Inferior parietal cortex (tissue), 1 donor: ENCODE measurements around the gene SLC26A1.
"Not testable (repeated sequence)": the region's sequence is repeated elsewhere in the genome, so short reads cannot be mapped to it uniquely, and the experiment has no call there.

Experiments used
- DNase-seq: peaks from one replicate; pipeline ENCODE4 v3.0.0-alpha.2; 2016; ENCODE audit errors: extremely low spot score

Gene SLC26A1

GRCh38 chr4:985123-985830 lies 7.9 kb downstream of the SLC26A1 start:
- no peak for DNase-seq

GRCh38 chr4:984336-985054 lies 8.7 kb downstream of the SLC26A1 start:
- DNase-seq = no peak

DNA sequence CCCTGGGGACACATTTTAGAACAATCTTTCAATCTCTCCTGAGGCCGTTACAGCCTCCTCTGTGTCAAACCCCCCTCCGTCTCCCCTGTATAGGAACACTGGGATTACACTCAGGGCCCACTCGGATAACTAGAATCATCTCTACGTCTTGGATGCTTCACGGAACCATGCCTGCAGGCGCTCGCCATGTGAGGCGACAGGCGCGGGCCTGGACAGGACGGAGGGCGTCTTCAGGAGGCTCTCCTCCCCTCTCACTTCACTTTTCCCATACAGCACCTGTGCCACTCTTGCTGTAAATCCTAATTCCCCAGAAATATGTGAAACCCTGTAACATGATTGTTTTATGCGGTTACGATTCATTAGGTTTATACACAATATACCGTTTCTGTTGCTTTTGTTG lies 10.4 kb downstream of the SLC26A1 start:
- no peak for DNase-seq

DNA sequence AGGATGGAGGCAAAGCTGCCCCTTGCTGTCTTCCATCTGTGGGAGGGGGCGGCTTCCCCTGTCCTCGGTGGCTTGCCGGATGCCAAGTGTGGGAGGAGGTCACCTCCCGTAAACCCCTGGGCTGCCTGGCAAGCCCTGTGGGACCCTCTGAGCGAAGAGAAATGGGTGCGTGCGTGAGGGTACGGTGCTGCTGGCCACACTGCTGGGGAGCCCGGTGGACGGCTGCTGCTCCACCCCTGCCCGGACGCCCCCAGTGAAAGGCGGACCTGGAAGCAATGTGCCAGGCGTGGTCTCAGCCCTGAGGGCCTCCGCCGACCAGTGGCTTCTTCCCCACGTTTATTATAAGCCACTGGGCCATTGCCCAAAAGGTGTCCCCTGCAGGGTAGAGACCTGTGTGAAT lies 10.9 kb downstream of the SLC26A1 start:
- no peak for DNase-seq

DNA sequence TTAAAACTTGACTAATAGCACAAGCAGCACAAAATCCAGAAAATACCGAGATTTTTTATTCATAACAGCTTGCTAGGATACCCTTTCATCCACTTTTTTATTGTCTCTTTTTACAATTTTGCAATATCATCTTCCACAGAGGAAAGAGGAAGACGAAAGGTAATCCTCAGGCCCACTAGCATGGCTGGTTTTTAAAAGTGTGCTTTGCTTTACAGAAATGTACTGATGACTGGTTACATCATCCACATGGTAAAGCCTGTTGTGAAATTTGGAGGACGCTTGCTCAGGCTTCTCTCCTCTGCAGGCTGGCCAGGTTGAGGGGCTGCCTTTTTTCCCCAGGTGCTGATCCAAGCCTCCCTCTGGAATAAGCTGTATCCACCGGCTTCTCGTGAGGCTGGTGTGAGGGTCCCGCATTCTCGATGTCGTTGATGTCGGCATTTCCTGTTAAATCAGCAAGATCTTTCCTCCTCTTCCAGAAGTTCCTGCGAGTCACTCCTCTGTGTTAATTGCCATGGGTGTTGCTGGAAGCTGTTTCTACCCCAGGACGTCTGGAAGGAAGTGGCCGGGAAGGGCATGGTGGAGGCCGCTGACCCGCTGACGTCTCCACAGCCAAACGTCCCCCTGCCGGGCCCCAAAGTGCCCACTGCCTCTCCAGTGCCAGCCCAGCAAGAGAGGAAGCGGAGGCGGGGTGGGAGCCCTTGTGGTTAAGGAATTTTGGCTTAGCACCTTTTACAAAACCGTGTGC lies 14.1 kb downstream of the SLC26A1 start:
- DNase-seq = no peak

DNA sequence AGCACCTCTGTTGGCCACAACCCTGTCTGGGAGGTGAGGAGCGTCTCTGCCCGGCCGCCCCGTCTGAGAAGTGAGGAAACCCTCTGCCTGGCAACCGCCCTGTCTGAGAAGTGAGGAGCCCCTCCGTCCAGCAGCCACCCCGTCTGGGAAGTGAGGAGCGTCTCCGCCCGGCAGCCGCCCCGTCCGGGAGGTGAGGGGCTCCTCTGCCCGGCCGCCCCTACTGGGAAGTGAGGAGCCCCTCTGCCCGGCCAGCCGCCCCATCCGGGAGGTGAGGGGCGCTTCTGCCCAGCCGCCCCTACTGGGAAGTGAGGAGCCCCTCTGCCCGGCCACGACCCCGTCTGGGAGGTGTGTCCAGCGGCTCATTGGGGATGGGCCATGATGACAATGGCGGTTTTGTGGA lies 17.2 kb downstream of the SLC26A1 start:
- not testable (repeated sequence) for DNase-seq

- DNase-seq = no peak
These were observed 18.5 kb downstream of the SLC26A1 start for GRCh38 chr4:974668-975067.

GRCh38 chr4:973431-974397 lies 19.5 kb downstream of the SLC26A1 start, which contains the start of gene DGKQ:
DGKQ (minus strand) TSS chr4:973569; CDS start chr4:973482, 87 bp downstream.
- DNase-seq = peak; percentile 77

GRCh38 chr4:972651-973424 lies 20.4 kb downstream of the SLC26A1 start:
- DNase-seq = no peak

DNA sequence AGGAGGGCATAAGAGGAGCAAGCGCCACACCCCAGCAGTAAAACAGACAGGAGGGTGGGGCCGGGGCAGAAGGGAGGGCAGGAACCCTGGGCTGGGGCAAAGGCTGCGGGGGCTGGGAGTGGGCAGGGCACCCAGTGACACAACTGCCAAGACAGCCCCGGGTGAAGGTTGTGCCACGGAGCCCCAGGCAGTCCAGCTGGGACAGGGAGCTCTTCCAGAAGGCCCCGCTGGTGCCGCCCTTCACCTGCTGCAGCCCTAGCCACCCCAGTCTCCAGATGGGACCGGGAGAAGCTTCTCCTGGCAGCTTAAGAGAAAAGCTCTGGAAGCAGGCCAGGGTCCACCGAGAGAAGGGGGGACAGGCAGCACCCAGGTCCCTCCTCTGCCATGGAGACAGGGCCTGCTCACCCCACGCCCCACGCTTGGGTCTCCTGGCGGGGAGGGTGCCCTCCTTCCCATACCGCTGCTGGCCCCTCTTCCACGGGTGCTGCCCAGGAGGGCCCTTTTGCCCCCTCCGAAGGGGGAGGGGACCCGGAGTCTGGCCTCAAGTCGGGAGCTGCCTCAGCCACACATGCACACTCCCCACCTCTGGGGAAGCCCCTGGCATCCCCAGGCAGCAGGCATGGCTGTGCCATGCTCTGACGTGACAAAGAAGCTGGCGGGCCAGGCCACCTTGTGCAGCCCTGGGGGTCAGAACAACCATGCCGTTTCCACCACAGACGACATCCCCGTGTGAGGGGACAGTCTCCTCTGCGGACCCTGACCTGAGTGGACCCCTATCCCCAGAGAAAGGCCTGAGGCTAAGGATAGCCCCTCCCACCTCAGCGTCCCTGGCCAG lies 21.3 kb downstream of the SLC26A1 start:
- no peak for DNase-seq

- no peak for DNase-seq
These were observed 22.2 kb downstream of the SLC26A1 start for GRCh38 chr4:970854-971520.

DNA sequence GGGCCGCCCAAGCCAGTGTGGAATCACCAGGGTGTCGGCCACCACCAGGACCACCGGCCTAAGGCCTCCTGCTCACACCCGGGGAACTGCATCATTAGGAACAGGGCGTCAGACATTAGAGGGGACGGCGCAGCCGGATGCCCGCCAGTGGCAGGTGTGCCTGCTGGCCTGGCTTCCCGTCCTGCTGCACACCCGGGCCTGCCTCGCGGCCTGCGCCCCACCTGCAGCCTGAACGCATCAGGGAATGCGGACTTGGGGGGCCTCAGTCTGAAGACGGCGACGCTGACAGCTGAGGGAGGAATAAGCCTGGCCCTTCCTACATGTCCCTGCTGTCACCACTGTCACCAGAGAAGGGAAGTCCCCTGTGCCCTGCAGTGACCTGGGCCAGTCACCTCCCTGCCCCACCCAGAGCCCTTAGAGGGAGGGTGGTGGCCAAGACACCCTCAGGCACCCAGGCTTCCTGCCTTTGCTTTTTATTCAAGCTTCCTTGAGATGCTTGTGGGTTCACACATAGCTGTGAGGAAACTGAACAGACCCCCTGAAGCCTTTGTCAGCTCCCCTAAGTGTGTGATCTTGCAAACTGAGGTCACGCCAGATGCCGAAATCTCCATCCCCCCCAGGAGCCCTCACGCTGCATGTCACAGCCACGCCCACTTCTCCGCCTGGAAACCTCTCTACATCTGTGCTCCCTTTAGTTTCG lies 23.0 kb downstream of the SLC26A1 start:
- no peak for DNase-seq

GRCh38 chr4:968621-969394 lies 24.4 kb downstream of the SLC26A1 start:
- no peak for DNase-seq

GRCh38 chr4:968221-968620 lies 25.0 kb downstream of the SLC26A1 start:
- DNase-seq = no peak

DNA sequence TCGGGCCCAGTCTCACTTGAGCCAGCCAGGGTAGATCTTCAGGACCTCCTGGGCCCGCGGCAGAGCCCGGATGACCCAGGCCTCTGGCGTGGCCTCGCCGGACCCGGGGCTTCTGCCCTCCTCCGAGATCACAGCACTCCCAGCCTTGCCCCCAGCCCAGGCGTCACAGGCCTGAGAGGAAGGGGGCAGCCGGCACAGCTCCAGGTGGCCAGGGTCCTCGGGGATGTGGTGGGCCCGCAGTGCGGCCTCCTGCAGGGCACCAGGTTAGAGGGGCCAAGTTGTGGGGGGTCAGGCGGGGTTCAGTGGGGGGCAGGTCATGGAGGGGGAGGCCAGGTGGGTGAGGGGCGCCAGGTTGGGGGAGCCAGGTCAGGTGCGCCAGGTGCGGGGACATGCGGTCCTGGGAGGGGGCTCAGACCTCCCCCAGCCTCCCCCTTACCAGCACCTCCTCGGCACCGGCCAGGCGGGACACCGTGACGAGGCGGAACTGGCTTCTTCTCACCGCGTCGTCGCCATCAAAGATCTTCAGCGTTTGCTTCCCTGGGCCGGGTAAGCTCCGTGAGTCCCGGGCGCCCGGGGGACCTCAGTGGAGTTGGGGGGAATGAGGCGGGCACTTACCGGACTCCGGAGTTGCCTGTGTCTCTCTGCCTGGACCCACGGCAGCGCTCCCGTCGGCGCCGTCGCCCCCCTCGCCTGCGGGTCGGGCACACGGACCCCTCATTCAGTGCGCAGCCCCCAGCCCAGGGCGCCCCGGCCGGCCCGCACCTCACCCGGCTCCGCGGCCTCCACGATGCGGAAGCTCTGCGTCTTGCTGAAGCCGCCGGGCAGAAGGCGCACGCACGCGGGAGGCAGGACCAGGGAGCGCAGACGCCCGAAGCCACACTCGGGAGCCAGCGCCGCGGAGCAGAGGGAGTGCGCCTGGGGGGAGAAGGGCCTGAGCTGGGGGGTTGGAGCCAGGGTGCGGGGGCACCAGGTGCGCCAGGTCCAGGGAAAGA lies 25.8 kb downstream of the SLC26A1 start:
- no peak for DNase-seq

GRCh38 chr4:966266-967112 lies 26.7 kb downstream of the SLC26A1 start:
- no peak for DNase-seq
